IPS-18a (cell line): ENCODE results near the gene HORMAD2.

ENCODE experiments used
- H3K27ac ChIP-seq: one replicate; pipeline ENCODE4 v1.5.1; 2013; ENCODE audit warnings: low read length
- H3K27me3 ChIP-seq: one replicate; pipeline ENCODE4 v1.6.1; 2013; ENCODE audit warnings: mild to moderate bottlenecking, low read length; ENCODE audit not compliant: control insufficient read depth, insufficient read depth
- H3K36me3 ChIP-seq: one replicate; pipeline ENCODE4 v1.6.1; 2013; ENCODE audit warnings: low read depth, low read length; ENCODE audit not compliant: control insufficient read depth
- H3K4me1 ChIP-seq: one replicate; pipeline ENCODE4 v1.6.1; 2013; ENCODE audit warnings: low read depth, low read length; ENCODE audit not compliant: control insufficient read depth
- H3K4me3 ChIP-seq: one replicate; pipeline ENCODE4 v1.5.1; 2013; ENCODE audit warnings: low read length
- H3K9ac ChIP-seq: one replicate; pipeline ENCODE4 v1.6.1; 2013; ENCODE audit warnings: mild to moderate bottlenecking, low read length, moderate library complexity
- H3K9me3 ChIP-seq: one replicate; pipeline ENCODE4 v1.6.1; 2013; ENCODE audit warnings: low read depth, low read length; ENCODE audit not compliant: control insufficient read depth

Gene HORMAD2

GRCh38 chr22:30044369-30044768 is 35.9 kb upstream of the HORMAD2 start:
- no peaks in the 10 kb centered on the region for H3K36me3 ChIP-seq
- no peak overlapping the region for H3K27ac ChIP-seq
- H3K4me1 ChIP-seq = no peaks in the 10 kb centered on the region
- no peak overlapping the region for H3K9ac ChIP-seq
- H3K4me3 ChIP-seq = no peak overlapping the region
- H3K9me3 ChIP-seq = no peaks in the 10 kb centered on the region
- no peaks in the 10 kb centered on the region for H3K27me3 ChIP-seq

DNA sequence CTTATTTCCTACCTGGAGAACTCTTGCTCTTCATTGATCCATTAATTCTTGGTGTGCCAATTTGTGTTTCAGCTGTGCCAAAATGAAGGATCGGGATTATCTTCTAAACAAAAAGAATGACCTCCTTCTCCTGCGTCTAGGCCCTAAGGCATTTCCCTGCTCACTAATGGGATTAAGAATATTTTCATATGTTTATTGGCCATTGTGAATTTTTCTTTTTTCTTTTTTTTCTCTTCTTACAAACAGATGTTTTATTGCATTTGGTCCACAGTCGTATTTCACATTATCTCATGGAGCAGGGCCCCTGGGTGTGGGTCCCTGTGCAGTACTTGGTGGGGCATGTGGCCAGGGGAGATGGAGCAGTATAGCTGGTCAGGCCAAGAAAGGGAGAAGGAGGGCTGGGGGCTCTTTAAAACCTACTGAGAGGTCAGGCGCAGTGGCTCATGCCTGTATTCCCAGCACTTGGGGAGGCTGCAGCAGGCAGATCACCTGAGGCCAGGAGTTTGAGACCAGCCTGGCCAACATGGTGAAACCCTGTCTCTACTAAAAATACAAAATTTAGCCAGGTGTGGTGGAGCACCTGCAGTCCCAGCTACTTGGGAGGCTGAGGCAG is 35.3 kb upstream of the HORMAD2 start:
- Histone ChIP-seq H3K27ac (no peak overlapping the region), H3K9me3 (no peaks in the 10 kb centered on the region), H3K36me3 (no peaks in the 10 kb centered on the region), H3K4me3 (no peak overlapping the region), H3K4me1 (no peaks in the 10 kb centered on the region), H3K27me3 (no peaks in the 10 kb centered on the region), H3K9ac (no peak overlapping the region)

GRCh38 chr22:30045494-30045887 is 34.8 kb upstream of the HORMAD2 start:
- H3K36me3 ChIP-seq = no peaks in the 10 kb centered on the region
- no peak overlapping the region for H3K4me3 ChIP-seq
- no peak overlapping the region for H3K9ac ChIP-seq
- no peak overlapping the region for H3K27ac ChIP-seq
- H3K9me3 ChIP-seq = no peaks in the 10 kb centered on the region
- no peaks in the 10 kb centered on the region for H3K27me3 ChIP-seq
- no peaks in the 10 kb centered on the region for H3K4me1 ChIP-seq

GRCh38 chr22:30045901-30046715 is 34.2 kb upstream of the HORMAD2 start:
- no peaks in the 10 kb centered on the region for H3K36me3 ChIP-seq
- H3K27me3 ChIP-seq = no peaks in the 10 kb centered on the region
- H3K4me3 ChIP-seq = no peak overlapping the region
- H3K27ac ChIP-seq = no peak overlapping the region
- no peaks in the 10 kb centered on the region for H3K4me1 ChIP-seq
- H3K9ac ChIP-seq = no peak overlapping the region
- no peaks in the 10 kb centered on the region for H3K9me3 ChIP-seq

GRCh38 chr22:30046716-30047363 is 33.4 kb upstream of the HORMAD2 start:
- Histone ChIP-seq H3K27ac (no peak overlapping the region), H3K4me3 (no peak overlapping the region), H3K9ac (no peak overlapping the region), H3K4me1 (no peaks in the 10 kb centered on the region), H3K27me3 (no peaks in the 10 kb centered on the region), H3K9me3 (no peaks in the 10 kb centered on the region), H3K36me3 (no peaks in the 10 kb centered on the region)

- no peaks in the 10 kb centered on the region for H3K36me3 ChIP-seq
- no peak overlapping the region for H3K27ac ChIP-seq
- H3K27me3 ChIP-seq = no peaks in the 10 kb centered on the region
- no peak overlapping the region for H3K4me3 ChIP-seq
- H3K9ac ChIP-seq = no peak overlapping the region
- H3K4me1 ChIP-seq = no peaks in the 10 kb centered on the region
- no peaks in the 10 kb centered on the region for H3K9me3 ChIP-seq
Observed at GRCh38 chr22:30047364-30047738, 32.9 kb upstream of the HORMAD2 start.

- no peak overlapping the region for H3K27ac ChIP-seq
- H3K4me1 ChIP-seq = no peaks in the 10 kb centered on the region
- H3K27me3 ChIP-seq = no peaks in the 10 kb centered on the region
- no peak overlapping the region for H3K9ac ChIP-seq
- H3K36me3 ChIP-seq = no peaks in the 10 kb centered on the region
- no peaks in the 10 kb centered on the region for H3K9me3 ChIP-seq
- H3K4me3 ChIP-seq = no peak overlapping the region
Observed at GRCh38 chr22:30048681-30049080, 31.6 kb upstream of the HORMAD2 start.

DNA sequence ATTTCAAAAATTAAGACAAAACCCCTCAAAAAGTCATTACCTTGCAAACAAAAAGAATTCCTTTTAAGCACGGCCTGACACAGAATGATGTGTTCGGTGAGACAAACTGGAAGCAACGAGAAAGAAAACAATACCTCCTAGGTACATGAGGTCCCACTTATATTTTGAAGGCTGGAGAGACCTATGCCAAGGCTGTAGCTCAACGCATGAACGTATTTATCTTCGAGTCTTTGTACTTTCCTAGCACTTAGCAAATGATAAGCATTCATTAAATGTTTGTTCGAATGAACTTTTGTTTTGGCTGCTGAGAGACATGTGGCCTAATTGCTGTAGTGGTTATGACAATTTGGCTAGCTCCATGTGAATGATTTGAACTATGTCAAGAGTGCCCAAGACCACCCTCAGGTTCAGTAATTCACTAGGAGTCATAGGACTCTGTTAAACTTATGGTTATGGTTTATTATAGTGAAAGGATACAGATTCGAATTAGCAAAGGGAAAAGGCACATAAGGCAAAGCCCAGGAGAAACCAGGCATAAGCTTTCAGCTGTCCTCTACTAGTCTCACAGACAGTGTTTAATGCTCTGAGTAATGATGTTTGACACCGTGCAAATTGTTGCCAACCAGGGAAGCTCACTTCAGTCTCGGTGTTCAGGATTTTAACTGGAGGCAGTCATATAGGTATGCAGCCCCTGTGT is 26.0 kb upstream of the HORMAD2 start:
- no peaks in the 10 kb centered on the region for H3K36me3 ChIP-seq
- H3K27me3 ChIP-seq = no peaks in the 10 kb centered on the region
- H3K9me3 ChIP-seq = peaks cover under 1% of the 10 kb centered on the region
- no peak overlapping the region for H3K9ac ChIP-seq
- H3K4me1 ChIP-seq = no peaks in the 10 kb centered on the region
- no peak overlapping the region for H3K4me3 ChIP-seq
- no peak overlapping the region for H3K27ac ChIP-seq

- Histone ChIP-seq H3K4me1 (no peaks in the 10 kb centered on the region), H3K27ac (no peak overlapping the region), H3K9ac (no peak overlapping the region), H3K4me3 (no peak overlapping the region), H3K27me3 (no peaks in the 10 kb centered on the region), H3K9me3 (peaks cover 3% of the 10 kb centered on the region), H3K36me3 (no peaks in the 10 kb centered on the region)
Observed at GRCh38 chr22:30054764-30055069, 25.5 kb upstream of the HORMAD2 start.

DNA sequence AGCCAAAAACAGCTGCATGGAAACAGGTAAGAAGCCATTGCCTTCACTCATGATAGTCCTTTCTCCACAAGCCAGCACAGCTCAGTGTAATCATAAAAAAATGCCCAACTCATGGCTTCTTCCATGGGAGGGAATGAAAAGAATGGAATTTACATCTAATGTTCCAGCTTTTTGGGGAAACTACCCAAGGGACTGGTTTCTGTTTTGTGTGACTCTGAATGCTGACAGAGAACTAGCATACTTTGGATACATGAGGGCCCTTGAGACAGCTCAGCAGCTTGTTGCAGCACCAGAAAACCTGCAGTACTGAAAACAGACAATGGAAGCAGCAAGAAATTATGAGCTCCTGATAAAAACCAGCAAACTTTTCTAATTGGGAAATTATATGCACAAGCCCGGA is 24.2 kb upstream of the HORMAD2 start:
- Histone ChIP-seq H3K4me3 (no peak overlapping the region), H3K4me1 (no peaks in the 10 kb centered on the region), H3K27ac (no peak overlapping the region), H3K27me3 (no peaks in the 10 kb centered on the region), H3K36me3 (no peaks in the 10 kb centered on the region), H3K9ac (no peak overlapping the region), H3K9me3 (peaks cover 3% of the 10 kb centered on the region)

DNA sequence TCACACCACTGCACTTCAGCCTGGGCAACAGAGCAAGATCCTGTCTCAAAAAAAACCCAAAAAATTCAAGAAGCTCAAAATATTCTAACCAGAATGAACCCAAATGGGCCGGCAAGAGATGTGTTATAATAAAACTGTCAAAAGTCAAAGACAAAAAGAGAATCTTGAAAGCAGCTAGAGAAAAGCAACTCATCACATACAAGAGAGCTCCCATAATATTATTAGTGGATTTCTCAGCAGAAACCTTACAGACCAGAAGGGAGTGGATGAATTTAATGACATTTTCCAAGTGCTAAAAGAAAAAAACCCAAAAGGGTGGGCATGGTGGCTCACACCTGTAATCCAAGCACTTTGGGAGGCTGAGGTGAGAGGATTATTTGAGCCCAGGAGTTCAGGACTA is 22.9 kb upstream of the HORMAD2 start:
- Histone ChIP-seq H3K27me3 (no peaks in the 10 kb centered on the region), H3K9ac (no peak overlapping the region), H3K36me3 (no peaks in the 10 kb centered on the region), H3K4me1 (no peaks in the 10 kb centered on the region), H3K27ac (no peak overlapping the region), H3K9me3 (peaks cover 3% of the 10 kb centered on the region), H3K4me3 (no peak overlapping the region)
